ENCODE measurements around the gene CPN2.
A peak's percentile ranks its signal among the peaks of the same experiment; 100 is the strongest.

Gene CPN2

GRCh38 chr3:194310060-194310835 is 40.9 kb downstream of the CPN2 start:
- DNase-seq, result no peak

GRCh38 chr3:194308601-194309449 is 42.3 kb downstream of the CPN2 start:
- DNase-seq, result no peak

GRCh38 chr3:194307849-194308248 is 43.3 kb downstream of the CPN2 start:
- DNase-seq, result no peak

GRCh38 chr3:194306771-194307640 is 44.1 kb downstream of the CPN2 start:
- peak; percentile 73 for DNase-seq

- DNase-seq, result peak; percentile 98
Measured at GRCh38 chr3:194306109-194306686, 44.9 kb downstream of the CPN2 start.

GRCh38 chr3:194305356-194306108 is 45.6 kb downstream of the CPN2 start:
- DNase-seq, result no peak

GRCh38 chr3:194304186-194304917 is 46.8 kb downstream of the CPN2 start:
- DNase-seq, result peak; percentile 57

GRCh38 chr3:194303749-194304148 is 47.4 kb downstream of the CPN2 start:
- DNase-seq, result no peak

GRCh38 chr3:194301730-194302129 is 49.4 kb downstream of the CPN2 start:
- DNase-seq, result no peak

- DNase-seq, result no peak
Measured at GRCh38 chr3:194300936-194301335, 50.2 kb downstream of the CPN2 start.

- no peak for DNase-seq
Measured at GRCh38 chr3:194300382-194300758, 50.8 kb downstream of the CPN2 start.

- no peak for DNase-seq
Measured at GRCh38 chr3:194298331-194299227, 52.5 kb downstream of the CPN2 start.

- no peak for DNase-seq
Measured at GRCh38 chr3:194296454-194297263, 54.5 kb downstream of the CPN2 start.

GRCh38 chr3:194294895-194295214 is 56.3 kb downstream of the CPN2 start:
- no peak for DNase-seq

GRCh38 chr3:194294199-194294894 is 56.8 kb downstream of the CPN2 start:
- no peak for DNase-seq

GRCh38 chr3:194293546-194294198 is 57.5 kb downstream of the CPN2 start:
- DNase-seq, result no peak

- DNase-seq, result no peak
Measured at GRCh38 chr3:194292331-194292730, 58.8 kb downstream of the CPN2 start.

All from GF-D8 (cell line).